ENCODE results near the gene SLC16A13. TPM values are rescaled to one million over a fixed set of nuclear protein-coding genes. Genes with fewer than 3 reads are reported as not detected.

SLC16A13 gene
- total RNA-seq, 1 donor from 2014 or later, result 17.4 TPM

DNA sequence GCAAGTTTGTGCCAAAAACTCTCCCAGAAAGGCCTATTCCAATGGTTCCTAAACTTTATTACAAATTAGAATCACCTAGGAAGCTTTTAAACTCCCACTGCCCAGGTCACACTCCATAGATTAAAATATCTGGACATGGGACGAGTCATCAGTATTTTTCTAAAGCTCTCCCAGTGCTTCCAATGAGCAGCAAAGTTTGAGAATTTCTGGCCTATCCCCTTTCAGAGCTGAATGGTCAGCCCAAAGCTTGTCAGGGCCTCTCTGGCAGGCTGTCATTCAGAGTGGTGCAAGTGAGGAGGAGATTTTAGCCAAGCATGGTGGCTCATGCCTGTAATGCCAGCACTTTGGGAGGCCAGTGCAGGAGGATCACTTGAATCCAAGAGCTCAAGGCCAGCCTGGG lies 10.6 kb upstream of the SLC16A13 start:
- intact Hi-C loops (cut with micrococcal nuclease), result no loop called here
- H3K9me3 Mint-ChIP-seq, result peaks cover 3% of the 10 kb centered on the region

DNA sequence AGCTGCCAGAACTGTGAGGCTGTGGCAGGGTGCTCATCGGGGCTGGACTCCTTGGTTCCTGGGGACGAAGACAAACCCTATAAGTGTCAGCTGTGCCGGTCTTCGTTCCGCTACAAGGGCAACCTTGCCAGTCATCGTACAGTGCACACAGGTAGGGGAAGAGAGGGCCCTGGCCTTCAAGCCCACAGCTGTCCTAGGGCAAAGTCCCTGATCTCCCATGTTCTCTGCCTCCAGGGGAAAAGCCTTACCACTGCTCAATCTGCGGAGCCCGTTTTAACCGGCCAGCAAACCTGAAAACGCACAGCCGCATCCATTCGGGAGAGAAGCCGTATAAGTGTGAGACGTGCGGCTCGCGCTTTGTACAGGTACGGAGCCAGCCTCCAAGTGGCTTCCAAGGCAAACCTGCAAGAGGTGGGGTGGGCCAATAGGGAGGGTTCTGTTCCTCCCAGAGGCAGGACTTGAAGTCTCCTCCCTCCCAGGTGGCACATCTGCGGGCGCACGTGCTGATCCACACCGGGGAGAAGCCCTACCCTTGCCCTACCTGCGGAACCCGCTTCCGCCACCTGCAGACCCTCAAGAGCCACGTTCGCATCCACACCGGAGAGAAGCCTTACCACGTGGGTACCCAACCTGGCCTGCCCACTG lies 9.2 kb upstream of the SLC16A13 start:
- no peak for DNase-seq (ENCODE audit: low spot score)
- Mint-ChIP-seq H3K4me1 (ENCODE audit: low read depth) (peaks cover 41% of the 10 kb centered on the region), H3K9me3 (peaks cover 3% of the 10 kb centered on the region), H3K27me3 (ENCODE audit: low read depth) (no peaks in the 10 kb centered on the region), H3K4me3 (ENCODE audit: low read depth) (no peak overlapping the region), H3K36me3 (ENCODE audit: low read depth) (peaks cover 12% of the 10 kb centered on the region), H3K27ac (peak overlapping the region; percentile 28)
- intact Hi-C loops (cut with micrococcal nuclease), result loop anchor here (1.0 kb wide), 1 partner anchor 9 kb away; no protein-coding TSS in a partner anchor

More for the DNA sequence above, 10.6 kb upstream of the SLC16A13 start:
- Mint-ChIP-seq H3K4me1 (ENCODE audit: low read depth) (peaks cover 47% of the 10 kb centered on the region), H3K27ac (no peak overlapping the region), H3K27me3 (ENCODE audit: low read depth) (no peaks in the 10 kb centered on the region), H3K4me3 (ENCODE audit: low read depth) (no peak overlapping the region), H3K36me3 (ENCODE audit: low read depth) (peaks cover 11% of the 10 kb centered on the region)
- no peak for DNase-seq (ENCODE audit: low spot score)

DNA sequence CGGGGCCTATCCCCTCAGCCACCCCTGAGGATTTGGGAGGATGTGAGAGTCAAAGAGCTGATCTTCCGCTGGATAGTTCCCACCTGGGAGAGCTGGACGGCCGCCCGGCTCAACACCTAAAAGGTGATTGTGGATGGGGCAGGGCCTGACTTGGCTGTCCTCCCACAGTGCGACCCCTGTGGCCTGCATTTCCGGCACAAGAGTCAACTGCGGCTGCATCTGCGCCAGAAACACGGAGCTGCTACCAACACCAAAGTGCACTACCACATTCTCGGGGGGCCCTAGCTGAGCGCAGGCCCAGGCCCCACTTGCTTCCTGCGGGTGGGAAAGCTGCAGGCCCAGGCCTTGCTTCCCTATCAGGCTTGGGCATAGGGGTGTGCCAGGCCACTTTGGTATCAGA lies 8.5 kb upstream of the SLC16A13 start:
- H3K4me3 Mint-ChIP-seq (ENCODE audit: low read depth), result no peak overlapping the region
- peaks cover 3% of the 10 kb centered on the region for H3K9me3 Mint-ChIP-seq
- H3K27me3 Mint-ChIP-seq (ENCODE audit: low read depth), result no peaks in the 10 kb centered on the region
- H3K4me1 Mint-ChIP-seq (ENCODE audit: low read depth), result peaks cover 40% of the 10 kb centered on the region
- H3K36me3 Mint-ChIP-seq (ENCODE audit: low read depth), result peaks cover 12% of the 10 kb centered on the region
- DNase-seq (ENCODE audit: low spot score), result no peak
- H3K27ac Mint-ChIP-seq, result no peak overlapping the region
- intact Hi-C loops (cut with micrococcal nuclease), result no loop called here

DNA sequence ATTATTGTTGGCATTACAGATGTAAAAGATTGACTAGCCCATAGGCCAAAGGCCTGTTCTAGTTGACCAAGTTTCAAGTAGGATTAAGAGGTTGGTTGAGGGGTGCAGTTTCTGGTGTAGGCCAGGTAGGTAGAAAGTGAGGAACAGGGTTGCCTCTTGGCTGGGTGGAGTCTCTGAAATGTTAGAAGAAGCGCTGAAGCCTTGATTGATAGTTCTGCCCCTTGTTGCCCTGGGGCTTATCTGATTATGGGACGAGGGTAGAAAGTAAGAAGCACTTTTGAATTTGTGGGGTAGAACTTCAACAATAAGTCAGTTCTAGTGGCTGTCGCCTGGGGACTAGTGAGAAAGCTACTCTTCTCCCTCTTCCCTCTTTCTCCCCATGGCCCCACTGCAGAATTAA lies 6.7 kb upstream of the SLC16A13 start:
- Mint-ChIP-seq H3K27ac (peak overlapping the region; percentile 86), H3K4me3 (ENCODE audit: low read depth) (no peak overlapping the region), H3K36me3 (ENCODE audit: low read depth) (peaks cover 13% of the 10 kb centered on the region), H3K27me3 (ENCODE audit: low read depth) (no peaks in the 10 kb centered on the region), H3K4me1 (ENCODE audit: low read depth) (peaks cover 34% of the 10 kb centered on the region), H3K9me3 (peaks cover 3% of the 10 kb centered on the region)
- DNase-seq (ENCODE audit: low spot score), result no peak
- intact Hi-C loops (cut with micrococcal nuclease), result no loop called here

DNA sequence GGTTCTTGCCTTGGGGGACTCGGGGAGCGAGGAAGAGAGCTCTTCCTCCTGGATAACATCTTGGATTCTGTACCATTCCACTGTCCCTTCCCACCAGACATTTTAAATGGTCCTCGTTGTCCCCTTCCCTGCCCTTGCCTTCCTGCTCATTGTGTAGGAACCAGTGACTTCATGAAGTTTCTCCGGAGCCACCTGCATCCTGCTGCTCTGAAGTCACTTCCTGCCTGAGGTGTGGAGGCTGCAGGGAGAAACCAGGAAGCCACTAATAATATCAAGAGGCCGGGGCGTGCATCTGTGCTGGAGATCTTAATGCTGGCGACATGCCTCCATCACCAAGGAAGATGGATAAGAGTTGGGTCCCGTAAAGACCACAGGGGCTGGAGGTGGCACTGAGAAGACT lies 6.2 kb upstream of the SLC16A13 start:
- Mint-ChIP-seq H3K9me3 (peaks cover 3% of the 10 kb centered on the region), H3K4me1 (ENCODE audit: low read depth) (peaks cover 38% of the 10 kb centered on the region), H3K27me3 (ENCODE audit: low read depth) (no peaks in the 10 kb centered on the region), H3K36me3 (ENCODE audit: low read depth) (peaks cover 15% of the 10 kb centered on the region), H3K4me3 (ENCODE audit: low read depth) (peak overlapping the region; percentile 61), H3K27ac (peak overlapping the region; percentile 86)
- peak; percentile 31 for DNase-seq (ENCODE audit: low spot score)
- intact Hi-C loops (cut with micrococcal nuclease), result no loop called here

DNA sequence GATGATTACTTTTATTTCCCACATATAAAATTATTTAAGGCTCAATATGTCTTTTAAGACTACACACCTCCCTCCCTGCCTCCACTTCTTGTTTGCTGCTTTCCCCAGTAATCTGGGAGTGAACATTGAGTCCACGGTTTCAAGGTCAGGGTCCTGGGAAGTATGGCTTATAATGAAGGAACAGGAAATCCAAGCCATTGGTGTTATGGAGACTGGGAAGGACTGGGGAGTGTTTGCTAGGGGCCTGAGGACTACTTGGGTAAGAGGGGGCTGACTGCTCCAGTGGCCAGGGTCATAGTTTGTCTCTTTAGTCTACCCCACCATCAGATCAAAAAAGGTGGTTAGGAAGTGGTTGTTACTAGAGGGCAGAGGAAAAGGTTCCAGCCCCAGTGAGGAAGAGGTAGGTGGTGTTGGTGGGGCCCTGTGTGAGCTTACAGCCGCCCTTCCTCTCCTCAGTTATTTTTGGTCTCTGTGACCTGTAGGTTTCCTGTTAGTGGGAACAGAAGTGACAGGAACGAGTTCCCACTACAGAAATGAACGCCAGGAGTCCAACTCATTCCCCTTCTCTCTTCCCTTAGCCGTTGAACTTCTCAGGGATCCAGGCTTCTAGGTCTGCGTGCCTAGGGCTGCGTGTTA lies 742 bp upstream of the SLC16A13 start:
- DNase-seq (ENCODE audit: low spot score), result no peak
- Mint-ChIP-seq H3K9me3 (no peaks in the 10 kb centered on the region), H3K4me1 (ENCODE audit: low read depth) (peaks cover 38% of the 10 kb centered on the region), H3K4me3 (ENCODE audit: low read depth) (peak overlapping the region; percentile 90), H3K36me3 (ENCODE audit: low read depth) (peaks cover 12% of the 10 kb centered on the region), H3K27me3 (ENCODE audit: low read depth) (no peaks in the 10 kb centered on the region), H3K27ac (peak overlapping the region; percentile 96)
- intact Hi-C loops (cut with micrococcal nuclease), result loop anchor here (1.0 to 2.0 kb wide), 5 partner anchors 9 to 184 kb away; partner anchors contain the start of genes ACADVL and DLG4

DNA sequence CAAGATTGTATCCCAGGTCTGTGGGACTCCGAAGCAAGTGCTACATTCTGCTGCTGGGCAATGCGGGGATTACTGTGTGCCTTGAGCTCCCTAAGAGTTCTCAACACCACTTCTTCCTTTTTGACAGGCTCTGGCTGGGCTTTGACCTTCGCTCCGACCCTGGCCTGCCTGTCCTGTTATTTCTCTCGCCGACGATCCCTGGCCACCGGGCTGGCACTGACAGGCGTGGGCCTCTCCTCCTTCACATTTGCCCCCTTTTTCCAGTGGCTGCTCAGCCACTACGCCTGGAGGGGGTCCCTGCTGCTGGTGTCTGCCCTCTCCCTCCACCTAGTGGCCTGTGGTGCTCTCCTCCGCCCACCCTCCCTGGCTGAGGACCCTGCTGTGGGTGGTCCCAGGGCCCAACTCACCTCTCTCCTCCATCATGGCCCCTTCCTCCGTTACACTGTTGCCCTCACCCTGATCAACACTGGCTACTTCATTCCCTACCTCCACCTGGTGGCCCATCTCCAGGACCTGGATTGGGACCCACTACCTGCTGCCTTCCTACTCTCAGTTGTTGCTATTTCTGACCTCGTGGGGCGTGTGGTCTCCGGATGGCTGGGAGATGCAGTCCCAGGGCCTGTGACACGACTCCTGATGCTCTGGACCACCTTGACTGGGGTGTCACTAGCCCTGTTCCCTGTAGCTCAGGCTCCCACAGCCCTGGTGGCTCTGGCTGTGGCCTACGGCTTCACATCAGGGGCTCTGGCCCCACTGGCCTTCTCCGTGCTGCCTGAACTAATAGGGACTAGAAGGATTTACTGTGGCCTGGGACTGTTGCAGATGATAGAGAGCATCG lies 2.4 kb downstream of the SLC16A13 start:
- no peaks in the 10 kb centered on the region for H3K9me3 Mint-ChIP-seq
- DNase-seq (ENCODE audit: low spot score), result no peak
- H3K4me3 Mint-ChIP-seq (ENCODE audit: low read depth), result peak overlapping the region; percentile 48
- H3K36me3 Mint-ChIP-seq (ENCODE audit: low read depth), result peaks cover 10% of the 10 kb centered on the region
- intact Hi-C loops (cut with micrococcal nuclease), result no loop called here
- peaks cover 18% of the 10 kb centered on the region for H3K4me1 Mint-ChIP-seq (ENCODE audit: low read depth)
- no peak overlapping the region for H3K27ac Mint-ChIP-seq
- H3K27me3 Mint-ChIP-seq (ENCODE audit: low read depth), result peaks cover 3% of the 10 kb centered on the region

DNA sequence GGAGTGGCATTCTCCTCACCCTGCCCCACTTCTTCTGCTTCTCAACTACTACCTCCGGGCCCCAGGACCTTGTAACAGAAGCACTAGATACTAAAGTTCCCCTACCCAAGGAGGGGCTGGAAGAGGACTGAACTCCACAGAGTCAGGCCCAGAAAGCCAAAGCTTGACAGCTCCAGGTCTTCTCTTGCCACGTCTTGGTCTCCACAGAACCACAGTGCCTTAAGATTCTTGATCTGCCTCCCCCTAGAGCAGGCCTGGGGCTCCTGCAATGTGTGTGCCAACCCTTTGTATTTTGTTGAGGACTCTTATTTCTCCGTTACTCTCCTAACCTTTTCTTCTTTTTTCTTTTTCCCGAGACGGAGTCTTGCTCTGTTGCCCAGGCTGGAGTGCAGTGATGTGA lies 4.0 kb downstream of the SLC16A13 start:
- Mint-ChIP-seq H3K27me3 (ENCODE audit: low read depth) (peaks cover 7% of the 10 kb centered on the region), H3K4me3 (ENCODE audit: low read depth) (no peak overlapping the region), H3K27ac (no peak overlapping the region), H3K4me1 (ENCODE audit: low read depth) (peaks cover 13% of the 10 kb centered on the region), H3K9me3 (no peaks in the 10 kb centered on the region), H3K36me3 (ENCODE audit: low read depth) (peaks cover 8% of the 10 kb centered on the region)
- DNase-seq (ENCODE audit: low spot score), result no peak
- intact Hi-C loops (cut with micrococcal nuclease), result no loop called here

DNA sequence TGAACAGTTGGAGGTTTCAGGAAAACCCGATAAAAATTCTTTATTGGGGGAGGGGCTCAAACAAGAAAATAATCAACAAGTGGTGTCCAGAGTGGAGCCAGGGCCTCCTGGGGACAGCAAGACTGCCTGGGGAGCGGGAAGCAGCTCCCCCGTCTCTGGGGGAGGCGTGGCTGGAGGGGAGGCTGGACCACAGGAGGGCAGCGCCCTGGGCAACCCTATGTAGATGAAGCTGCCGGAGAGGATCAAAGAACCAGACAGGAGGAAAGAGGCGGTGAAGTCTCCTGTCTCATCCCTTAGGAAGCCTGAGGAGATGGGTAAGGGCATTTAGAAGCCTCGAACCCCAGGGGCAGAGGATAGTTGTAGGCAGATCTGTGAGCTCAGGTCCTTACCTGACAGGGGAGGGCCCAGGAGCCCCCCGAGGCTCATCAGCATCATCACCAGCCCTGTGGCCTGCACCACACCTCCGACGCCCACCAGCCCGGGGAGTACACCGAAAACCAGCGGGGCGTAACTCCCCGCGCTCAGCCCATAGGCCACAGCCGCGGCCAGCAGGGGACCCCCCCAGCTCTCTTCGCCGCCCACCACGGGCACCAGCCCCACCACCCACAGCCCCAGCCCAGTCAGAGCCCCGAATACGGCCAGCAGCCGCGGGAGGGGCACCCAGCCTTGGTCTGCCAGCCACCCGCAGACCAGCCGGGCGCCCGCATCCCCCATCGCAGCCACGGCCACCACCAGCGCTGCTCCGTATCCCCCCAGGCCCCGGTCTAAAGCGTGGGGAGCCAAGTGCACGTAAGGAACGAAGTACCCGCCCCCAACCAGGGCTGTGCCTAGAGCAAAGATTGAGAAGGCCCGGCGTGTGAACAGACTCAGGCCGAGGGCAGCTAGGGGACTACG lies 6.0 kb downstream of the SLC16A13 start:
- peak overlapping the region; percentile 47 for H3K4me3 Mint-ChIP-seq (ENCODE audit: low read depth)
- H3K36me3 Mint-ChIP-seq (ENCODE audit: low read depth), result peaks cover 8% of the 10 kb centered on the region
- peaks cover 20% of the 10 kb centered on the region for H3K4me1 Mint-ChIP-seq (ENCODE audit: low read depth)
- no peak for DNase-seq (ENCODE audit: low spot score)
- H3K9me3 Mint-ChIP-seq, result no peaks in the 10 kb centered on the region
- no peak overlapping the region for H3K27ac Mint-ChIP-seq
- intact Hi-C loops (cut with micrococcal nuclease), result no loop called here
- peaks cover 11% of the 10 kb centered on the region for H3K27me3 Mint-ChIP-seq (ENCODE audit: low read depth)

DNA sequence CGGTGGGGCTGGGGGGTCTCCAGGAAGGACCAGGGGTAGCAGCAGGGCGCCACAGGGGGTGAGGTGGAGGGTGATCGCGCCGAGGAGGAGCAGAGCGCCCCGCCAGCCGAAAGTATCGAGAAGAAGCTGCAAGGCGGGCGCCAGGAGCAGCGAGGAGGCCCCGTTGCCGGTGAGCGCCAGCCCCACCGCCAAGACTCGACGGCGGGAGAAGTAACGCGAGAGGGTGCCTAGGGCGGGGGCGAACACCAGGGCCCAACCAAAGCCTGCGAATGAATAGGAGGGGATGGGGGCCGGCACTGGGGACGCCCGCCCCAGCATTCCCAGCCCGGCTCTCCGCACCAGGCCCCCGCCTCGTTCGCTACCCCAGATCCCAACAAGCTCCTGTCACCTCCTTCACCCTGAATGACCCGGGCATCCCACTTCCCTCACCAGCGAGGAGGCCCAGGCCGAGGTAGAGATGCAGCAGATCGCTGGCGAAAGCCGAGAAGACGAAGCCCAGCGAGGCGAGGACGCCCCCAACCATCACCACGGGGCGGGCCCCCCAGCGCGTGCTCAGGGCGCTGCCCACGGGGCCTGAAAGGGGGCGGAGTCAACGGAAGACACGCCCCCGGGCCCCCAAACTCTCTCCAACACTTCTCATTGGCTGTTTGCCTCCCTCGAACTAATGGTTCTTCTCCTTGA lies 6.8 kb downstream of the SLC16A13 start:
- intact Hi-C loops (cut with micrococcal nuclease), result no loop called here

DNA sequence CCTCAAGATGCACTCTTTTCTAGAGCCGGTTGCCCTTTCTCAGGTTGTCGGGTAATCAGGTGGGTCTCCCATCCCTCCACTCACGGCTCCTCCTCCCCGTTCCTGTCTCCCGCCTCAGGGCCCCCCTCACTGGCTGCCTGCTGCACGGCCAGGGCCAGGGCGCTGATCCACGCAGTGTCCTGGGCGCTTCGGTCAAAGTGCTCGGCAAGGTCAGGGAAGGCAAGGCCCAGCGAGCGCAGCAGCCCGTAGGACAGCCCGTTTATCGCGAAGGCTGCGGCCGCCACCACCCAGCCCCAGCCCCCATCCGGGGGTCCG lies 7.3 kb downstream of the SLC16A13 start:
- intact Hi-C loops (cut with micrococcal nuclease), result no loop called here
- H3K9me3 Mint-ChIP-seq, result no peaks in the 10 kb centered on the region
- no peak for DNase-seq (ENCODE audit: low spot score)
- H3K4me3 Mint-ChIP-seq (ENCODE audit: low read depth), result peak overlapping the region; percentile 39
- no peak overlapping the region for H3K27ac Mint-ChIP-seq
- peaks cover 7% of the 10 kb centered on the region for H3K36me3 Mint-ChIP-seq (ENCODE audit: low read depth)
- peaks cover 28% of the 10 kb centered on the region for H3K4me1 Mint-ChIP-seq (ENCODE audit: low read depth)
- peaks cover 11% of the 10 kb centered on the region for H3K27me3 Mint-ChIP-seq (ENCODE audit: low read depth)

More for the DNA sequence above, 6.8 kb downstream of the SLC16A13 start:
- Mint-ChIP-seq H3K4me3 (ENCODE audit: low read depth) (peak overlapping the region; percentile 47), H3K4me1 (ENCODE audit: low read depth) (peaks cover 26% of the 10 kb centered on the region), H3K27me3 (ENCODE audit: low read depth) (peaks cover 11% of the 10 kb centered on the region), H3K9me3 (no peaks in the 10 kb centered on the region), H3K36me3 (ENCODE audit: low read depth) (peaks cover 8% of the 10 kb centered on the region), H3K27ac (no peak overlapping the region)
- DNase-seq (ENCODE audit: low spot score), result no peak
